A673 (cell line): Measurements from ENCODE around the gene PRR5. TPM values are rescaled to one million over a fixed set of nuclear protein-coding genes. Genes with fewer than 3 reads are reported as not detected.

Experiments used
- BruUV-seq: library from RNA; stranded (reverse); fragments of 400-500 nt; replicated peaks from 2 replicates; lab custom pipeline; 2021; lab: Mats Ljungman, UMichigan
- CTCF ChIA-PET: fragments of 300-600 bp; sonication (Branson Sonifier 250); formaldehyde crosslinking; loops from one replicate; lab custom pipeline; 2022; ENCODE audit warnings: antibody characterized with exemption; lab: Charles Lee
- POLR2A ChIA-PET: fragments of 300-600 bp; sonication (Branson Sonifier 250); formaldehyde crosslinking; loops from one replicate; lab custom pipeline; 2022; ENCODE audit warnings: antibody characterized with exemption; ENCODE audit not compliant: low non-redundant PET; lab: Charles Lee
- DNase-seq: peaks from one replicate; pipeline ENCODE4 v3.0.0-alpha.2; 2015; ENCODE audit warnings: low spot score
- H3K27ac ChIP-seq: fragments of 200-600 bp; sonication (generic); 2 replicates; pipeline ENCODE4 v1.5.1; 2016; ENCODE audit warnings: mixed run types, low read depth, mild to moderate bottlenecking, mixed read lengths, antibody characterized with exemption, low read length; ENCODE audit not compliant: poor library complexity, severe bottlenecking
- H3K27me3 ChIP-seq: fragments of 200-600 bp; sonication (generic); replicated peaks from 2 replicates; pipeline ENCODE4 v1.6.1; 2017; ENCODE audit warnings: mixed run types, low read depth, mild to moderate bottlenecking, mixed read lengths, antibody characterized with exemption, low read length; ENCODE audit not compliant: insufficient read depth, poor library complexity
- H3K36me3 ChIP-seq: fragments of 200-600 bp; sonication (generic); 2 replicates; pipeline ENCODE4 v1.6.1; 2016; ENCODE audit warnings: mixed run types, mild to moderate bottlenecking, mixed read lengths, antibody characterized with exemption, low read length; ENCODE audit not compliant: insufficient read depth, poor library complexity, severe bottlenecking
- H3K4me1 ChIP-seq: fragments of 200-600 bp; sonication (generic); 2 replicates; pipeline ENCODE4 v1.6.1; 2017; ENCODE audit warnings: mixed run types, mild to moderate bottlenecking, mixed read lengths, antibody characterized with exemption, low read length; ENCODE audit not compliant: insufficient read depth, poor library complexity, severe bottlenecking
- H3K4me3 ChIP-seq: fragments of 200-600 bp; sonication (generic); 2 replicates; pipeline ENCODE4 v1.5.1; 2016; ENCODE audit warnings: low read depth, mixed run types, mild to moderate bottlenecking, mixed read lengths, low read length; ENCODE audit not compliant: poor library complexity, severe bottlenecking
- H3K9me3 ChIP-seq: fragments of 200-600 bp; sonication (generic); 2 replicates; pipeline ENCODE4 v1.6.1; 2016; ENCODE audit warnings: mixed run types, low read depth, mild to moderate bottlenecking, mixed read lengths, antibody characterized with exemption, low read length; ENCODE audit not compliant: poor library complexity, severe bottlenecking
- CTCF ChIP-seq: fragments of 300-800, 200-600 bp; sonication (generic); conservative IDR thresholded peaks from 2 replicates; pipeline ENCODE4 v1.5.1; 2017; ENCODE audit warnings: low read depth, mild to moderate bottlenecking, antibody characterized with exemption, low read length, moderate library complexity, mixed read lengths
- EZH2 ChIP-seq: fragments of 200-600 bp; sonication (generic); IDR thresholded peaks from 2 replicates; pipeline ENCODE4 v1.6.1; 2017; ENCODE audit warnings: borderline replicate concordance, low read depth, mild to moderate bottlenecking, mixed read lengths, antibody characterized with exemption, low read length; ENCODE audit not compliant: poor library complexity, severe bottlenecking
- intact Hi-C: fragments of 100-400 bp; cut with micrococcal nuclease; formaldehyde crosslinking; loops from one replicate; pipeline ENCODE4 v1.10.0; 2022; ENCODE audit not compliant: unreplicated experiment
- total RNA-seq: library from RNA; stranded (reverse); gene quantifications from 2 replicates; pipeline ENCODE4 v1.2.3, GENCODE V29; 2021

PRR5 gene
- total RNA-seq, 1 experiment from 2014 or later = 17.9 TPM

DNA sequence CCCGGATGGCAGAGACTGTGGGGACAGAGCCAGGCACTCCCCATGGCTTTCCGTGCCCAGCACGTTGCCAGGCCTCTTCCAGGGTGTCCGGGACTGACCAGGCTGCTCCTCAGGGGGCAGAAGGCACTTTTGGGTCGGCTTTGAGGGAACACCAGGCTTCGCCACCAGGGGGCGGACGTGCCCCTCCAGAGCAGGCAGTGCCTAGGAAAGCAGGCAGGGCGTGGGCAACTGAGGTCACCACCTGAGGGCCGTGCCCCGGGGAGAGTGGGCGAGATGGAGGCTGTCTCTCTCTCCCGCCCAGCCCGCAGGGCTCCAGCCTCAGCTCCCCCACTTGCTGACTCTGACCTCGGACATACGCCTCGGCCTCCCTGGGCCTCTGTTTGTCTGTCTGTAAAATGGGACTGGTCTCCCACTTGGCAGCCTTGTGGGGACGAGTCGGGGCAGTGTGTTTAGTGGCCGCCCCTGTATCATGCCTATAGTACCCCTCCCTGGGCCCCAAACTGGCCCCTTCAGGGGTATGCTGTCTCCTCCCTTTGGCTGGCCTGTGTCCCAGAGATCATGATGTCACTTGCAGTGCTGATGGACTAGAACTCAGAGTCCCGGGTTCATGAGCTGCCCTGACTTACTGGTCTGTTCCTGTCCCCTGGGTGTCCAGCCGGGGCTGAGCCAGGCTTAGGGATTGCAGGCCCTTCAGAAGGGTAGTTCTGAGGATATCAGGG is 4.4 kb upstream of the PRR5 start:
- intact Hi-C loops = loop anchor here (1.0 kb wide), 1 partner anchor 39 kb away; no protein-coding TSS in a partner anchor
- H3K27ac ChIP-seq = no peak overlapping the region
- peaks cover 4% of the 10 kb centered on the region for H3K4me1 ChIP-seq
- no peaks in the 10 kb centered on the region for H3K27me3 ChIP-seq
- no peak for TF ChIP-seq EZH2
- peak; percentile 94 for TF ChIP-seq CTCF
- no peak overlapping the region for H3K4me3 ChIP-seq
- peak; percentile 72 for DNase-seq
- no peaks in the 10 kb centered on the region for H3K36me3 ChIP-seq
- BruUV-seq = no TSS peak
- ChIA-PET POLR2A (no interaction called here), CTCF (no interaction called here)
- no peaks in the 10 kb centered on the region for H3K9me3 ChIP-seq

DNA sequence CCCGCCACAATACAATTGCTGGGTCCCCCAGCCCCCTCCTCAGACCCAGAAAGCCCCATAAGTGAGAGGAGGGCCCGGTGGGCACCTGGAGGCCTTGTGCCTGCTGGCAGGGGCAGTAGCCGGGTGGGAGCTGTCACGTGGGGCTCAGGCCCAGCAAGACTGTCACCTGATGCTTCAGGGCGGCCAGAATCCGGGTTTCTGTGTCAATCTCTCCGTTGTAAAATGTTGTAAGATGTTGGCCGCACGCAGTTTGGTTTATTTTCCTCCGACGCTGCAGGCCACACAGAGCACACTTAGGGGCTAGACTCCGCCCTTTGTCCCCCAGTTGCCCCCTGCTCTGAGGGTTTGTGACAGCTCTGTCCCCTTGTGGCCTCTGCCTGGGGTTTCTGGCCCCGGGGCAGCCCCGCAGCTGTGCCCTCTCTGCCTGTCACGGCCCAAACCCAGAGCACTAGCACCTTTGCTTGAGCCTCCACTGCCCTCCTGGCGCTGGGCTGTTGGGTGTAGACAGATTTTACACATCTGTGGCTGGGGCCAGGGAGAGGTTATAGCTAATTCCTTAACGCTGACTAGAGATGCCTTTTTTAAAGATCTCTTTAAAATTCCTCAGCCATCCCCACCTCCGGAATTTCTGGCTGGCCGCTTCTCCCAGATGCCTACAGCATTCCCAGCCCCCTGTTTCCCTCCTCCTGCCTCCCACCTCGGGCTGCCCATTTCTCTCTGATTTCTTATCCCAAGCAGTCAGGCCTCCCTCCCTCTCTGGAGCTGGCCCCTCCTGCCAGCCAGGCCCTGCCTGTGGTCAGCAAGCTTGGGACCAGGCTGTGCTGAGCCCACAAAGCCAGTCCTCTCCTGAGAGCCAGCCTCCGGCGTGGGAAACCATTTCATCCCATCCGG is 3.2 kb upstream of the PRR5 start:
- TF ChIP-seq EZH2 = no peak
- Histone ChIP-seq H3K4me3 (no peak overlapping the region), H3K36me3 (no peaks in the 10 kb centered on the region), H3K4me1 (peaks cover 4% of the 10 kb centered on the region), H3K27ac (no peak overlapping the region), H3K27me3 (no peaks in the 10 kb centered on the region), H3K9me3 (no peaks in the 10 kb centered on the region)
- intact Hi-C loops = no loop called here
- CTCF ChIA-PET = no interaction called here
- BruUV-seq = no TSS peak
- POLR2A ChIA-PET = no interaction called here
- no peak for DNase-seq

DNA sequence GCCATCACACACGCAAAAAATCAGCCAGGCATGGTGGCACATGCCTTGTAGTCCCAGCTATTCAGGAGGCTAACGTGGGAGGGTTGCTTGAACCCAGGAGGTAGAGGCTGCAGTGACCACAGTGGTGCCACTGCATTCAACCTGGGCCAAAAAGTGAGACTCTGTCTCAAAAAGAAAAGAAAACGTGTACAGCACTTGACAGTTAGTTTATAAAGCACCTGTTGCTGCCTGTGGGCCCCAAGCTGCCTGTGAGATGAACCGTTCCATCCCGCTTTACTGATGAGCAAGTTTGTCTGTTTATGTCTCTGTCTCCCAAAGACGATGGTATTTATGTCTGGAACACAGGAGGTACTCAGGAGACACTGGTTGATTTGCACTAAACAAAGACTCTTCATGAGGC is 1.5 kb upstream of the PRR5 start:
- ChIA-PET CTCF (no interaction called here), POLR2A (no interaction called here)
- Histone ChIP-seq H3K9me3 (no peaks in the 10 kb centered on the region), H3K36me3 (no peaks in the 10 kb centered on the region), H3K4me1 (peaks cover 4% of the 10 kb centered on the region), H3K4me3 (no peak overlapping the region), H3K27me3 (no peaks in the 10 kb centered on the region), H3K27ac (no peak overlapping the region)
- TF ChIP-seq EZH2 = no peak
- TF ChIP-seq CTCF = no peak
- no peak for DNase-seq
- no TSS peak for BruUV-seq
- intact Hi-C loops = no loop called here
